HEK293 (cell line): Measurements from ENCODE around the gene SH3GL2.

Experiments
- CTCF ChIA-PET: fragments of 350-600 bp; formaldehyde crosslinking; extraction: SDS; loops from one replicate; lab custom pipeline; 2021; ENCODE audit warnings: antibody characterized with exemption; lab: Yijun Ruan, JAX
- POLR2A ChIA-PET: fragments of 300-600 bp; formaldehyde crosslinking; extraction: SDS; loops from one replicate; lab custom pipeline; 2020; ENCODE audit warnings: antibody characterized with exemption, inconsistent platforms; lab: Yijun Ruan, JAX
- H3K27ac ChIP-seq: fragments of 200-500 bp; sonication (Bioruptor generic); 2 replicates; pipeline ENCODE4 v1.5.1; 2014; ENCODE audit warnings: low read depth, low read length, control low read depth, inconsistent platforms; ENCODE audit errors: extremely low read depth
- H3K36me3 ChIP-seq, 2 experiments: fragments of 200-500 bp in 1 of 2; sonication (Bioruptor generic) in 1 of 2; 1 replicate in 1 of 2; 2 replicates in 1 of 2; pipeline ENCODE4 v1.5.1; 2014 to 2017; ENCODE audit warnings: inconsistent platforms in 2 of 2, low read length in 2 of 2; ENCODE audit not compliant: control insufficient read depth in 2 of 2, insufficient read depth in 1 of 2
- H3K4me1 ChIP-seq: fragments of 200-500 bp; sonication (Bioruptor generic); 2 replicates; pipeline ENCODE4 v1.5.1; 2014; ENCODE audit warnings: mild to moderate bottlenecking, low read length, inconsistent platforms; ENCODE audit not compliant: control insufficient read depth, insufficient read depth
- H3K4me3 ChIP-seq: 2 replicates; pipeline ENCODE4 v1.5.1; 2011; ENCODE audit warnings: low read depth, mild to moderate bottlenecking, control low read depth, low read length, moderate library complexity
- H3K9me3 ChIP-seq: fragments of 200-500 bp; sonication (Bioruptor generic); 2 replicates; pipeline ENCODE4 v1.5.1; 2014; ENCODE audit warnings: low read depth, low read length, inconsistent platforms; ENCODE audit not compliant: control insufficient read depth, insufficient read depth
- HOXC10 ChIP-seq: sonication (generic); formaldehyde crosslinking; IDR thresholded peaks from 2 replicates; pipeline ENCODE4 v1.8.1; 2023; ENCODE audit warnings: mild to moderate bottlenecking, missing genetic modification reagents
- HOXD13 ChIP-seq: sonication (generic); formaldehyde crosslinking; IDR thresholded peaks from 2 replicates; pipeline ENCODE4 v1.8.0; 2022; ENCODE audit warnings: missing genetic modification reagents, borderline replicate concordance
- KLF7 ChIP-seq: fragments of 450-650 bp; formaldehyde crosslinking; IDR thresholded peaks from 2 replicates; pipeline ENCODE4 v1.5.1; 2016; ENCODE audit warnings: missing biosample characterization, missing genetic modification characterization, borderline replicate concordance
- PRDM1 ChIP-seq: fragments of 450-650 bp; formaldehyde crosslinking; IDR thresholded peaks from 2 replicates; pipeline ENCODE4; 2016; ENCODE audit warnings: missing biosample characterization, missing genetic modification characterization
- ZIC2 ChIP-seq: fragments of 450-650 bp; formaldehyde crosslinking; IDR thresholded peaks from 2 replicates; pipeline ENCODE4 v1.5.1; 2016; ENCODE audit warnings: missing biosample characterization, missing genetic modification characterization
- ZNF121 ChIP-seq: fragments of 450-650 bp; formaldehyde crosslinking; IDR thresholded peaks from 2 replicates; pipeline ENCODE4 v1.5.1; 2016; ENCODE audit warnings: missing biosample characterization, missing genetic modification characterization
- ZNF140 ChIP-seq: fragments of 450-650 bp; formaldehyde crosslinking; IDR thresholded peaks from 2 replicates; pipeline ENCODE4 v1.5.1; 2016; ENCODE audit warnings: missing biosample characterization, missing genetic modification characterization
- ZNF302 ChIP-seq: fragments of 450-650 bp; formaldehyde crosslinking; IDR thresholded peaks from 2 replicates; pipeline ENCODE4 v1.5.1; 2016; ENCODE audit warnings: missing biosample characterization, missing genetic modification characterization, low read depth
- ZNF366 ChIP-seq: fragments of 450-650 bp; formaldehyde crosslinking; conservative IDR thresholded peaks from 2 replicates; pipeline ENCODE4 v1.5.1; 2016; ENCODE audit warnings: missing biosample characterization, missing genetic modification characterization
- ZNF530 ChIP-seq: fragments of 450-650 bp; formaldehyde crosslinking; IDR thresholded peaks from 2 replicates; pipeline ENCODE4 v1.5.1; 2016; ENCODE audit warnings: low read depth, missing biosample characterization, missing genetic modification characterization
- ZNF549 ChIP-seq: fragments of 450-650 bp; IDR thresholded peaks from 2 replicates; pipeline ENCODE4 v1.5.1; 2018; ENCODE audit warnings: missing biosample characterization, missing genetic modification characterization, mild to moderate bottlenecking, inconsistent platforms, moderate library complexity
- ZNF561 ChIP-seq: fragments of 450-650 bp; IDR thresholded peaks from 2 replicates; pipeline ENCODE4 v1.5.1; 2018; ENCODE audit warnings: missing biosample characterization, missing genetic modification characterization, borderline replicate concordance
- ZNF600 ChIP-seq: fragments of 450-650 bp; formaldehyde crosslinking; IDR thresholded peaks from 2 replicates; pipeline ENCODE4 v1.5.1; 2016; ENCODE audit warnings: missing biosample characterization, missing genetic modification characterization
- ZNF624 ChIP-seq: fragments of 450-650 bp; formaldehyde crosslinking; IDR thresholded peaks from 2 replicates; pipeline ENCODE4 v1.5.1; 2017; ENCODE audit warnings: missing biosample characterization, missing genetic modification characterization
- ZNF629 ChIP-seq: fragments of 450-650 bp; formaldehyde crosslinking; IDR thresholded peaks from 2 replicates; pipeline ENCODE4 v1.5.1; 2017; ENCODE audit warnings: missing biosample characterization, missing genetic modification characterization
- ZNF654 ChIP-seq: fragments of 450-650 bp; formaldehyde crosslinking; IDR thresholded peaks from 2 replicates; pipeline ENCODE4 v1.5.1; 2016; ENCODE audit warnings: low read depth, missing biosample characterization, missing genetic modification characterization
- ZNF791 ChIP-seq: fragments of 450-650 bp; formaldehyde crosslinking; IDR thresholded peaks from 2 replicates; pipeline ENCODE4 v1.5.1; 2016; ENCODE audit warnings: missing biosample characterization, missing genetic modification characterization
- ZNF792 ChIP-seq: fragments of 450-650 bp; formaldehyde crosslinking; IDR thresholded peaks from 2 replicates; pipeline ENCODE4 v1.5.1; 2016; ENCODE audit warnings: missing biosample characterization, missing genetic modification characterization
- TF ChIP-seq, protein P1 (sequence below): fragments of 450-650 bp; formaldehyde crosslinking; IDR thresholded peaks from 2 replicates; pipeline ENCODE4 v1.5.1; 2016; ENCODE audit warnings: missing biosample characterization, missing genetic modification characterization, low read depth
- TF ChIP-seq, protein P2 (sequence below): fragments of 450-650 bp; formaldehyde crosslinking; IDR thresholded peaks from 2 replicates; pipeline ENCODE4 v1.5.1; 2016; ENCODE audit warnings: missing biosample characterization, missing genetic modification characterization
- TF ChIP-seq, protein P3 (sequence below): fragments of 450-650 bp; formaldehyde crosslinking; IDR thresholded peaks from 2 replicates; pipeline ENCODE4 v1.5.1; 2017; ENCODE audit warnings: missing biosample characterization, missing genetic modification characterization
- TF ChIP-seq, protein P4 (sequence below): fragments of 450-650 bp; formaldehyde crosslinking; IDR thresholded peaks from 2 replicates; pipeline ENCODE4 v1.5.1; 2016; ENCODE audit warnings: missing biosample characterization, missing genetic modification characterization
- TF ChIP-seq, protein P5 (sequence below): fragments of 450-650 bp; formaldehyde crosslinking; IDR thresholded peaks from 2 replicates; pipeline ENCODE4 v1.5.1; 2017; ENCODE audit warnings: missing biosample characterization, mild to moderate bottlenecking, missing genetic modification characterization, moderate library complexity
- TF ChIP-seq, protein P6 (sequence below): IDR thresholded peaks from 2 replicates; pipeline ENCODE4 v1.6.1; 2011; ENCODE audit warnings: mild to moderate bottlenecking, low read depth, low read length, borderline replicate concordance

The SH3GL2 gene

DNA sequence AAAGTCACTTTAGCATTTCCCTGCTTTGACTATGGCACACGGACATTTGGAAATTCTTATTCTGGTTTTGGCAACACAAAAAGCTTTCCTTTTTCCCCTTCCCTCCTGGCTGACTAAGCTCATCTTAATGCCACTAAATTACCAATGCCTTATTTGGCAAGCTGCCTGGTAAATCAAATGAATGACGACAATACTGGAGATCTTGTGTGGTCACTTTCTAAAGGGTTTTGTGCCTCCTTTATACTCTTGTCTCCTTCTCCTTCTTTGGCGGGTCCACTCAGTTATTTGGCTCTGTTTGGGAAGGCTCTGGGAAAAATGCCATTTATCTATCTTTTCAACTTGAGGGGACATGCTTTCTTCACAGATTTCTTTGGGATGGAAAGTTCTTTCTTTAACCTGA is 34.9 kb downstream of the SH3GL2 start (continued):
- TF ChIP-seq, protein P1, sequence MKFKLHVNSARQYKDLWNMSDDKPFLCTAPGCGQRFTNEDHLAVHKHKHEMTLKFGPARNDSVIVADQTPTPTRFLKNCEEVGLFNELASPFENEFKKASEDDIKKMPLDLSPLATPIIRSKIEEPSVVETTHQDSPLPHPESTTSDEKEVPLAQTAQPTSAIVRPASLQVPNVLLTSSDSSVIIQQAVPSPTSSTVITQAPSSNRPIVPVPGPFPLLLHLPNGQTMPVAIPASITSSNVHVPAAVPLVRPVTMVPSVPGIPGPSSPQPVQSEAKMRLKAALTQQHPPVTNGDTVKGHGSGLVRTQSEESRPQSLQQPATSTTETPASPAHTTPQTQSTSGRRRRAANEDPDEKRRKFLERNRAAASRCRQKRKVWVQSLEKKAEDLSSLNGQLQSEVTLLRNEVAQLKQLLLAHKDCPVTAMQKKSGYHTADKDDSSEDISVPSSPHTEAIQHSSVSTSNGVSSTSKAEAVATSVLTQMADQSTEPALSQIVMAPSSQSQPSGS (tag by site-specific recombination), result peak; percentile 51
- TF ChIP-seq ZNF629 (tag by site-specific recombination) (peak; percentile 82), PRDM1 (tag by site-specific recombination) (peak; percentile 74), ZNF366 (tag by site-specific recombination) (peak; percentile 50; the same call in 1 of the 2 replicates), ZNF600 (tag by site-specific recombination) (peak; percentile 69)

DNA sequence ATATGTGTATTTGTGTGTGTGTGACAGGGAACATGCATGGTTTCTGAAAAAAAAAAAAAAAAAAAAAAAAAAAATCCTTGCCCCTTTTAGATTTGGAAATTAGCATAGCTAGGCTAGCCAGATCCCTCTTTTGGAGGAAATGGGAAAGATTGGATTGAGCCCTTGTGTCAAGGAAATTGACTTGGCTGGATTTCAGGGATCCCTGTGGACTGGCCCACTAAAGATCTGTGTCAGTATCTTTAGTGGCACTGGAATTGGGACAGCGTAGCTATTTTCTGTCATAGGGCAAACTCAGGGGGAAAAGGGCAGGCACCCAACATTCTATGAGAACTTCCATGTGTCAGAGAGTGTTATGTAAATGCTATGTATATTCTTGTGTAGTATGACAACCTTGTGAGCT is 35.4 kb downstream of the SH3GL2 start:
- H3K4me1 ChIP-seq, result peaks cover 10% of the 10 kb centered on the region
- H3K36me3 ChIP-seq, result no peaks in the 10 kb centered on the region
- no peak overlapping the region for H3K27ac ChIP-seq
- H3K4me3 ChIP-seq, result no peak overlapping the region
- TF ChIP-seq ZNF791 (tag by site-specific recombination) (no peak), ZNF654 (tag by site-specific recombination) (no peak), ZNF530 (tag by site-specific recombination) (no peak), KLF7 (tag by site-specific recombination) (no peak), HOXD13 (no peak), ZNF549 (no peak), ZNF792 (tag by site-specific recombination) (no peak), ZNF624 (tag by site-specific recombination) (no peak)
- TF ChIP-seq, protein P2, sequence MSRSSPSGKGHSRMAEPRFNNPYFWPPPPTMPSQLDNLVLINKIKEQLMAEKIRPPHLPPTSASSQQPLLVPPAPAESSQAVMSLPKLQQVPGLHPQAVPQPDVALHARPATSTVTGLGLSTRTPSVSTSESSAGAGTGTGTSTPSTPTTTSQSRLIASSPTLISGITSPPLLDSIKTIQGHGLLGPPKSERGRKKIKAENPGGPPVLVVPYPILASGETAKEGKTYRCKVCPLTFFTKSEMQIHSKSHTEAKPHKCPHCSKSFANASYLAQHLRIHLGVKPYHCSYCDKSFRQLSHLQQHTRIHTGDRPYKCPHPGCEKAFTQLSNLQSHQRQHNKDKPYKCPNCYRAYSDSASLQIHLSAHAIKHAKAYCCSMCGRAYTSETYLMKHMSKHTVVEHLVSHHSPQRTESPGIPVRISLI, result peak; percentile 63; the same call in 1 of the 2 replicates
- ChIA-PET POLR2A (interaction anchor here (0.7 kb wide), 1 partner anchor 18 kb away, joined by 3 read pairs; no protein-coding TSS in a partner anchor), CTCF (no interaction called here)
- H3K9me3 ChIP-seq, result no peaks in the 10 kb centered on the region

DNA sequence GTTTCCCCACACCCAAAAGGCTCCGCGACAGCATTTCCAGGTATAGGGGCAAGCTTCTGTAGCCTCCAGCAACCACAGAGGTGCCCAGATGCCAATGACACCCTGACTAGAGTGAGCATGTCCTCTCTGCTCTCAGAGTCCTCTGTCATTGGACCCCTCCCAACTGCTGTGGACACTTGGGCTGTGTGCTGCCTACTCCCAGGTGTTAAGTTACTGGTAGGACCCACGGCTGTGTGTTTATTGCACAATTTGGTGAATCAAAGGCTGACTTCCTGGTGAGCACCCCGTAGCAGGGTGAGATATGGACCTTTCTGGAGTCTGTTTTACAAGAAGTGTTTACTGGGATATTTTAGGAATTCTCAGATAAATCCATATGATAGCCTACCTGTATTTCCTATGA is 36.0 kb downstream of the SH3GL2 start:
- H3K9me3 ChIP-seq, result no peaks in the 10 kb centered on the region
- CTCF ChIA-PET, result no interaction called here
- no peaks in the 10 kb centered on the region for H3K36me3 ChIP-seq
- POLR2A ChIA-PET, result interaction anchor here (0.7 kb wide), 1 partner anchor 17 kb away, joined by 3 read pairs; no protein-coding TSS in a partner anchor
- no peak overlapping the region for H3K27ac ChIP-seq
- peaks cover 10% of the 10 kb centered on the region for H3K4me1 ChIP-seq
- no peak overlapping the region for H3K4me3 ChIP-seq
- no peak for TF ChIP-seq ZNF121
- no peak for TF ChIP-seq ZNF302
- TF ChIP-seq, protein P3, sequence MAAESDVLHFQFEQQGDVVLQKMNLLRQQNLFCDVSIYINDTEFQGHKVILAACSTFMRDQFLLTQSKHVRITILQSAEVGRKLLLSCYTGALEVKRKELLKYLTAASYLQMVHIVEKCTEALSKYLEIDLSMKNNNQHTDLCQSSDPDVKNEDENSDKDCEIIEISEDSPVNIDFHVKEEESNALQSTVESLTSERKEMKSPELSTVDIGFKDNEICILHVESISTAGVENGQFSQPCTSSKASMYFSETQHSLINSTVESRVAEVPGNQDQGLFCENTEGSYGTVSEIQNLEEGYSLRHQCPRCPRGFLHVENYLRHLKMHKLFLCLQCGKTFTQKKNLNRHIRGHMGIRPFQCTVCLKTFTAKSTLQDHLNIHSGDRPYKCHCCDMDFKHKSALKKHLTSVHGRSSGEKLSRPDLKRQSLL, result no peak
- TF ChIP-seq, protein P4, sequence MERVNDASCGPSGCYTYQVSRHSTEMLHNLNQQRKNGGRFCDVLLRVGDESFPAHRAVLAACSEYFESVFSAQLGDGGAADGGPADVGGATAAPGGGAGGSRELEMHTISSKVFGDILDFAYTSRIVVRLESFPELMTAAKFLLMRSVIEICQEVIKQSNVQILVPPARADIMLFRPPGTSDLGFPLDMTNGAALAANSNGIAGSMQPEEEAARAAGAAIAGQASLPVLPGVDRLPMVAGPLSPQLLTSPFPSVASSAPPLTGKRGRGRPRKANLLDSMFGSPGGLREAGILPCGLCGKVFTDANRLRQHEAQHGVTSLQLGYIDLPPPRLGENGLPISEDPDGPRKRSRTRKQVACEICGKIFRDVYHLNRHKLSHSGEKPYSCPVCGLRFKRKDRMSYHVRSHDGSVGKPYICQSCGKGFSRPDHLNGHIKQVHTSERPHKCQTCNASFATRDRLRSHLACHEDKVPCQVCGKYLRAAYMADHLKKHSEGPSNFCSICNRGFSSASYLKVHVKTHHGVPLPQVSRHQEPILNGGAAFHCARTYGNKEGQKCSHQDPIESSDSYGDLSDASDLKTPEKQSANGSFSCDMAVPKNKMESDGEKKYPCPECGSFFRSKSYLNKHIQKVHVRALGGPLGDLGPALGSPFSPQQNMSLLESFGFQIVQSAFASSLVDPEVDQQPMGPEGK (tag by site-specific recombination), result 0 out of 2 replicates have a peak, but pooled peaks have one; percentile 14
- 0 out of 2 replicates have a peak, but pooled peaks have one; percentile 30 for TF ChIP-seq ZNF600 (tag by site-specific recombination)
- peak; percentile 39; the same call in 1 of the 2 replicates for TF ChIP-seq ZIC2
- TF ChIP-seq HOXC10 (CRISPR knock-in tag), result no peak
- TF ChIP-seq ZNF140 (tag by site-specific recombination), result no peak
- TF ChIP-seq, protein P5, sequence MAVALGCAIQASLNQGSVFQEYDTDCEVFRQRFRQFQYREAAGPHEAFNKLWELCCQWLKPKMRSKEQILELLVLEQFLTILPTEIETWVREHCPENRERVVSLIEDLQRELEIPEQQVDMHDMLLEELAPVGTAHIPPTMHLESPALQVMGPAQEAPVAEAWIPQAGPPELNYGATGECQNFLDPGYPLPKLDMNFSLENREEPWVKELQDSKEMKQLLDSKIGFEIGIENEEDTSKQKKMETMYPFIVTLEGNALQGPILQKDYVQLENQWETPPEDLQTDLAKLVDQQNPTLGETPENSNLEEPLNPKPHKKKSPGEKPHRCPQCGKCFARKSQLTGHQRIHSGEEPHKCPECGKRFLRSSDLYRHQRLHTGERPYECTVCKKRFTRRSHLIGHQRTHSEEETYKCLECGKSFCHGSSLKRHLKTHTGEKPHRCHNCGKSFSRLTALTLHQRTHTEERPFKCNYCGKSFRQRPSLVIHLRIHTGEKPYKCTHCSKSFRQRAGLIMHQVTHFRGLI (tag by site-specific recombination), result no peak
- TF ChIP-seq, protein P6, sequence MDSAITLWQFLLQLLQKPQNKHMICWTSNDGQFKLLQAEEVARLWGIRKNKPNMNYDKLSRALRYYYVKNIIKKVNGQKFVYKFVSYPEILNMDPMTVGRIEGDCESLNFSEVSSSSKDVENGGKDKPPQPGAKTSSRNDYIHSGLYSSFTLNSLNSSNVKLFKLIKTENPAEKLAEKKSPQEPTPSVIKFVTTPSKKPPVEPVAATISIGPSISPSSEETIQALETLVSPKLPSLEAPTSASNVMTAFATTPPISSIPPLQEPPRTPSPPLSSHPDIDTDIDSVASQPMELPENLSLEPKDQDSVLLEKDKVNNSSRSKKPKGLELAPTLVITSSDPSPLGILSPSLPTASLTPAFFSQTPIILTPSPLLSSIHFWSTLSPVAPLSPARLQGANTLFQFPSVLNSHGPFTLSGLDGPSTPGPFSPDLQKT, result no peak
- peak; percentile 21; the same call in 1 of the 2 replicates for TF ChIP-seq ZNF561 (tag by site-specific recombination)
